Inferior parietal cortex (tissue), 1 donor: Measurements from ENCODE around the gene SPRYD3.

Experiments used
- DNase-seq: peaks from one replicate; pipeline ENCODE4 v3.0.0-alpha.2; 2016; ENCODE audit errors: extremely low spot score

SPRYD3 gene

DNA sequence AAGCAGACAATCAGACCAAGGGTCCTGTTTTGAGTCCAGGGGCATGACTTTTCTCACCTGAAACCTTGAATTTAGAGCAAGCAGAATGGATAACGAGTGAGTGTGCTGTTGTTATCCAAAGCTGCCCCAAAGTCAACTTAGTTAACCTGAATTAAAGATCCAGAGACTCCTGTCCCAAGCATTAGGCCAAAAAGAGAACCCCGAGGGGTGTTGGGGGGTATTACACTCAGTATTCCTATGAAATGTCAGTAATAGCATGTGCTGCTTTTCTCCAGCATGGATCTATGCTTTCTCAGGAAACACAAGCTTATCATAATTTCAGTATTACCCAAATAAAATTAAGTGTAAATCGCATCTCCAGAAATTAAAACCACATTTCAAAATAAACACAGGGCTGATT lies 53.9 kb downstream of the SPRYD3 start:
- DNase-seq, result no peak

DNA sequence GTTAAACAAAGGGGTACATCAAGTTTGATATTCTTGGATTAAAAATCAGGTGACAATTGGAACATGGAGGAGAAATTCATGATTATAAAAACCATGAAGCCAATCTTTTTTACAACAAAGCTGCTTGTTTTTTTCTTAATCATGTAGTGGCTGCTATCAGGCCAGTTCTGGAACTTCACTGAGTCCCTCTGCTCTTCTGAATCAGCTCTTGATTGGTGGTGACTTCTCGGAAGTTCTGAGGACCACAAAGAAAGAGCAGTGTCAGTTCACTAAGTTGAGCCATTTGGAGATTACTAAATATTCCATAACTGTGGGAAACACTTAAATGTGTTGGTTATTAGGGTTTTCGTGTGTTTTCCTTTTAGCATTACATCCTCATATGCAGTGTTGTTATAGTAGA lies 64.5 kb downstream of the SPRYD3 start:
- no peak for DNase-seq
